ENCODE measurements around the gene SLC9A6. TPM values are rescaled to one million over a fixed set of nuclear protein-coding genes. Genes with fewer than 3 reads are reported as not detected.
A peak's percentile ranks its signal among the peaks of the same experiment; 100 is the strongest.

The SLC9A6 gene
- 16.0 and 16.2 TPM in 2 replicates for total RNA-seq (2012; rRNA removed)

GRCh38 chrX:135985157-135985972, at the start of gene SLC9A6:
Gene SLC9A6, plus strand, starts transcription at chrX:135985435. Its CDS starts 224 bp downstream, at chrX:135985659.
- Histone ChIP-seq H3K4me2 (ENCODE audit: low read length) (peak within 1 kb of the TSS; percentile 78), H3K4me3 (ENCODE audit: low read length) (peak within 1 kb of the TSS; percentile 86)

GRCh38 chrX:135944486-135944885, 40.7 kb upstream of the SLC9A6 start:
- Histone ChIP-seq H3K9me3 (replicated peaks; ENCODE audit: low read length) (no peaks in the 10 kb centered on the region), H3K9ac (ENCODE audit: low read depth, low read length) (no peak overlapping the region), H3K36me3 (ENCODE audit: insufficient read depth, low read length) (no peaks in the 10 kb centered on the region), H3K4me3 (ENCODE audit: low read length) (no peak overlapping the region), H3K4me1 (ENCODE audit: control insufficient read depth, insufficient read depth, low read length) (no peaks in the 10 kb centered on the region), H3K4me2 (ENCODE audit: low read length) (no peak overlapping the region), H3K27me3 (ENCODE audit: control insufficient read depth, insufficient read depth, low read length) (no peaks in the 10 kb centered on the region)

More at GRCh38 chrX:135985157-135985972, at the start of gene SLC9A6:
- H3K9me3 ChIP-seq (replicated peaks; ENCODE audit: low read length): no peaks in the 10 kb centered on the region
- H3K27me3 ChIP-seq (ENCODE audit: control insufficient read depth, insufficient read depth, low read length): no peaks in the 10 kb centered on the region
- peaks cover 8% of the 10 kb centered on the region for H3K4me1 ChIP-seq (ENCODE audit: control insufficient read depth, insufficient read depth, low read length)
- no peaks in the 10 kb centered on the region for H3K36me3 ChIP-seq (ENCODE audit: insufficient read depth, low read length)
- peak within 1 kb of the TSS; percentile 71 for H3K9ac ChIP-seq (ENCODE audit: low read depth, low read length)

- no peaks in the 10 kb centered on the region for H3K9me3 ChIP-seq (replicated peaks; ENCODE audit: low read length)
- no peak overlapping the region for H3K4me2 ChIP-seq (ENCODE audit: low read length)
- H3K4me1 ChIP-seq (ENCODE audit: control insufficient read depth, insufficient read depth, low read length): no peaks in the 10 kb centered on the region
- H3K36me3 ChIP-seq (ENCODE audit: insufficient read depth, low read length): no peaks in the 10 kb centered on the region
- no peaks in the 10 kb centered on the region for H3K27me3 ChIP-seq (ENCODE audit: control insufficient read depth, insufficient read depth, low read length)
- H3K9ac ChIP-seq (ENCODE audit: low read depth, low read length): no peak overlapping the region
- no peak overlapping the region for H3K4me3 ChIP-seq (ENCODE audit: low read length)
Measured at GRCh38 chrX:135951291-135951690, 33.9 kb upstream of the SLC9A6 start.

- Histone ChIP-seq H3K9me3 (replicated peaks; ENCODE audit: low read length) (no peaks in the 10 kb centered on the region), H3K36me3 (ENCODE audit: insufficient read depth, low read length) (no peaks in the 10 kb centered on the region), H3K4me2 (ENCODE audit: low read length) (peak overlapping the region; percentile 63), H3K9ac (ENCODE audit: low read depth, low read length) (peak overlapping the region; percentile 98), H3K27me3 (ENCODE audit: control insufficient read depth, insufficient read depth, low read length) (no peaks in the 10 kb centered on the region), H3K4me1 (ENCODE audit: control insufficient read depth, insufficient read depth, low read length) (peaks cover 11% of the 10 kb centered on the region), H3K4me3 (ENCODE audit: low read length) (peak overlapping the region; percentile 98)
Measured at GRCh38 chrX:135973025-135973547, 12.1 kb upstream of the SLC9A6 start.

DNA sequence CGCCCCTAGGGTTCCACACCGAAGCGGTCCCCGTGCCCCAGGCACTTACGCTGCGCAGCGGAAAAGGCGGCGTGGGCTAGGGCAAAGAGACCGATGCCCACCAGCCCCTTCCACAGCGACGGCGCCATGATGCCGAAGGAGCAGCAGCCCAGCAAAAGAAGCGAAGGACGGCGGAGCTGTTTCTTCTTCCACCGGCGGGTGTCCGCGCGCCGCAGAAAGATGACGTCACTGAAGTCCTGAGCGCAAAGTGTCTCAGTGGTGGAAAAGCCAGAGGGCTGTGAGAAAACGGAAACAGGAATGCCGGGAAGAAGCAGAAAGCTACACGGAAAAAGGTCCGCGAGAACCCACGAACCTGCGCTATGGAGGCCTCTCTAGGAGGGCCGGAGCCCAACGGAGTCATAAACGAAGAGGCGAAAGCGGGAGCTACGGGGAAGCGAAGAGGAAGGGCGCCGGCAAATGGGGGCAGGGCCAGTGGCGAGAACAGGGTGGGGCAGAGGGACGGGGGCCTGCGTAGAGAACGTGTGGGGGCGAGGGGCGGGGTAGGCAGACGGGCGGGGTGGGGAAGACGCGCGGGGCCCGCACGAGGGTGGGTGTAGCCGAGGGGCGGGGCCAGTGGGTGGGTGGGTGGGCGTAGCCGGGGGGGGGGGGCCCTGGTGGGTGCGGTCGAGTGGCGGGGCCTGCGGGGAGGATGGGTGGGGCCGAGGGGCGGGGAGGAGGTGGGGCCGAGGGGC, 11.5 kb upstream of the SLC9A6 start, which contains the start of gene MMGT1:
MMGT1 (minus strand) TSS at position 441 of the 731 bp plus-strand sequence; CDS start at position 128, 313 bp downstream.
- Histone ChIP-seq H3K9ac (ENCODE audit: low read depth, low read length) (peak within 1 kb of the TSS; percentile 98), H3K9me3 (replicated peaks; ENCODE audit: low read length) (no peaks in the 10 kb centered on the region), H3K27me3 (ENCODE audit: control insufficient read depth, insufficient read depth, low read length) (no peaks in the 10 kb centered on the region), H3K4me2 (ENCODE audit: low read length) (peak within 1 kb of the TSS; percentile 63), H3K36me3 (ENCODE audit: insufficient read depth, low read length) (no peaks in the 10 kb centered on the region), H3K4me1 (ENCODE audit: control insufficient read depth, insufficient read depth, low read length) (peaks cover 12% of the 10 kb centered on the region), H3K4me3 (ENCODE audit: low read length) (peak within 1 kb of the TSS; percentile 98)

DNA sequence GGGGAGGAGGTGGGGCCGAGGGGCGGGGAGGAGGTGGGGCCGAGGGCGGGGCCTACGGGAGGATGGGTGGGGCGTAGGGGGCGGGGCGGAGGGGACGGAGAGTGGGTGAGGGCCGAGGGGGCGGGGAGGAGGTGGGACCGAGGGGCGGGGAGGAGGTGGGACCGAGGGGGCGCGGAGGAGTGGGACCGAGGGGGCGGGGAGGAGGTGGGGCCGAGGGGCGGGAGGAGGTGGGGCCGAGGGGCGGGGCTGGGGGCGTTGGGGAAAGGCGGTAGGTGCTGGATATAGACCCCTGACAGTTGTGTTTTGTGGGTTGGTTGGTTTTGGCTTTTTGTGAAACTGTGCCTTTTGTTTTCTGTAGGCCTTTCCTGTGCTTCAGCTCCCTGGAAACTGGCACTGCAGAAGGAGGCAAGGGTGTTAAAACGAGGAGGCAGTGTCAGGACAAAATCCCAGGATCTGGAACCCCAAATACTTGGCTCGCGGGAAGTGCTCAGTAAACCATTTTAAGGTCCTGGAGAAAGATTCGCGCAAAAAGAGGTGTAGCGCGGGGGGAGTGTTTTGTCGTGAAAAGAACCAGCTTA, 10.9 kb upstream of the SLC9A6 start:
- Histone ChIP-seq H3K27me3 (ENCODE audit: control insufficient read depth, insufficient read depth, low read length) (no peaks in the 10 kb centered on the region), H3K9me3 (replicated peaks; ENCODE audit: low read length) (no peaks in the 10 kb centered on the region), H3K4me2 (ENCODE audit: low read length) (peak overlapping the region; percentile 60), H3K36me3 (ENCODE audit: insufficient read depth, low read length) (no peaks in the 10 kb centered on the region), H3K4me1 (ENCODE audit: control insufficient read depth, insufficient read depth, low read length) (peaks cover 12% of the 10 kb centered on the region), H3K9ac (ENCODE audit: low read depth, low read length) (no peak overlapping the region), H3K4me3 (ENCODE audit: low read length) (peak overlapping the region; percentile 63)

- Histone ChIP-seq H3K4me2 (ENCODE audit: low read length) (no peak overlapping the region), H3K4me3 (ENCODE audit: low read length) (no peak overlapping the region), H3K9me3 (replicated peaks; ENCODE audit: low read length) (no peaks in the 10 kb centered on the region), H3K4me1 (ENCODE audit: control insufficient read depth, insufficient read depth, low read length) (peaks cover 12% of the 10 kb centered on the region), H3K9ac (ENCODE audit: low read depth, low read length) (no peak overlapping the region), H3K36me3 (ENCODE audit: insufficient read depth, low read length) (no peaks in the 10 kb centered on the region), H3K27me3 (ENCODE audit: control insufficient read depth, insufficient read depth, low read length) (no peaks in the 10 kb centered on the region)
Measured at GRCh38 chrX:135975421-135975820, 9.8 kb upstream of the SLC9A6 start.

DNA sequence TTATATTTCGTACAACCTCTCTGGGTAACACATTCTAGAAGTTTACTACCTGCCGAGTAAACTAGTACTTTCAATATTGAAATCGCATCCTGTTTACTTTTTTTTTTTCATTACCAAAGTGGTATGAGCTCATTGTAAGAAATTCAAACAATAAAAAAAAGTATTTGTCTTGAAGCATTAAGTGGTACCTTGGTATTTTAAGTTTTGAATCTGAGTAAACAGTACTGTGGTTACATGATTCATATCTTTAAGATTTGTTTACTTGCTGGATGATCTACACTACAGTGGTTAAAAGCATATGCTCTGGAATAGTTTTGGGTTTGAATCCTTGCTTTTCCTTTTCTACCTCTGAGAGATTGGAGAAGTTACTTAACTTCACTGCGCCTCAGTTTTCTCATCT, 7.6 kb upstream of the SLC9A6 start:
- Histone ChIP-seq H3K27me3 (ENCODE audit: control insufficient read depth, insufficient read depth, low read length) (no peaks in the 10 kb centered on the region), H3K36me3 (ENCODE audit: insufficient read depth, low read length) (no peaks in the 10 kb centered on the region), H3K9me3 (replicated peaks; ENCODE audit: low read length) (no peaks in the 10 kb centered on the region), H3K4me3 (ENCODE audit: low read length) (no peak overlapping the region), H3K4me1 (ENCODE audit: control insufficient read depth, insufficient read depth, low read length) (peaks cover 8% of the 10 kb centered on the region), H3K9ac (ENCODE audit: low read depth, low read length) (no peak overlapping the region), H3K4me2 (ENCODE audit: low read length) (peak overlapping the region; percentile 23)

DNA sequence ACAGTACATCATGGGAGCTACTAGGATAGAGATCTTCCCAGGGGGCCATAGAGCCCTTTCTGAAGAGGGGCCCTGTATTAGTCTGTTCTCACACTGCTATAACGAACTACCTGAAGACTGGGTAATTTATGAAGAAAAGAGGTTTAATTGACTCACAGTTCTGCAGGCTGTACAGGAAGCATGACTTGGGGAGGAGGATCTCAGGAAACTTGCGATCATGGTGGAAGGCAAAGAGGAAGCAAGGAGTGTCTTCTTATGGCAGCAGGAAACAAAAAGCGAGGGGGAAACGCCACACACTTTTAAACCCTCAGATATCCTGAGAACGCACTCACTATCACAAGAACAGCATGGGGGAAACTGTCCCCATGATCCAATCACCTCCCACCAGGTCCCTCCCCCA, 4.2 kb upstream of the SLC9A6 start:
- H3K4me2 ChIP-seq (ENCODE audit: low read length): no peak overlapping the region
- H3K9me3 ChIP-seq (replicated peaks; ENCODE audit: low read length): no peaks in the 10 kb centered on the region
- H3K9ac ChIP-seq (ENCODE audit: low read depth, low read length): no peak overlapping the region
- H3K36me3 ChIP-seq (ENCODE audit: insufficient read depth, low read length): no peaks in the 10 kb centered on the region
- H3K4me1 ChIP-seq (ENCODE audit: control insufficient read depth, insufficient read depth, low read length): peaks cover 16% of the 10 kb centered on the region
- no peak overlapping the region for H3K4me3 ChIP-seq (ENCODE audit: low read length)
- H3K27me3 ChIP-seq (ENCODE audit: control insufficient read depth, insufficient read depth, low read length): no peaks in the 10 kb centered on the region

GRCh38 chrX:135981668-135982067, 3.6 kb upstream of the SLC9A6 start:
- Histone ChIP-seq H3K4me2 (ENCODE audit: low read length) (no peak overlapping the region), H3K36me3 (ENCODE audit: insufficient read depth, low read length) (no peaks in the 10 kb centered on the region), H3K27me3 (ENCODE audit: control insufficient read depth, insufficient read depth, low read length) (no peaks in the 10 kb centered on the region), H3K9me3 (replicated peaks; ENCODE audit: low read length) (no peaks in the 10 kb centered on the region), H3K4me1 (ENCODE audit: control insufficient read depth, insufficient read depth, low read length) (peaks cover 16% of the 10 kb centered on the region), H3K4me3 (ENCODE audit: low read length) (no peak overlapping the region), H3K9ac (ENCODE audit: low read depth, low read length) (no peak overlapping the region)

DNA sequence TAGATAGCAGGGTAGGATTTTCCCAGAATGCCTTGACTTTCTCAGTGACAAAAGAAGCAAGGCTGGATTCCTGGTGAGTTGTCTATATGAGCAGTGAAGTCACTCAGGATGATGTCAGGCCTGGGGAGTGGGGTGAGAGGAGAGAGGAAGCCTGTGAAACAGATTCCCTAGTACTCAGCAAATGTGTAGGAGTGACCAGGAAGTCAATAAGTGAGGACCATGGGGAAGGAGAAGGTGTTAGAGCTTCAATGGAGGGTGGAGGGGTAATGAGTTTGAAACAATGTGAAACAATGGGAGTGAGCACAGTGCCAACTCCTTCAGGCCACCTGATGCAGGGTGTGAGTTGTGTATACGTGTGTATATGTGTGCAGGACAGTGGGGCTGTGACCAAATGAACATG, 2.4 kb upstream of the SLC9A6 start:
- no peak overlapping the region for H3K9ac ChIP-seq (ENCODE audit: low read depth, low read length)
- no peaks in the 10 kb centered on the region for H3K36me3 ChIP-seq (ENCODE audit: insufficient read depth, low read length)
- peaks cover 11% of the 10 kb centered on the region for H3K4me1 ChIP-seq (ENCODE audit: control insufficient read depth, insufficient read depth, low read length)
- H3K9me3 ChIP-seq (replicated peaks; ENCODE audit: low read length): no peaks in the 10 kb centered on the region
- no peak overlapping the region for H3K4me3 ChIP-seq (ENCODE audit: low read length)
- no peak overlapping the region for H3K4me2 ChIP-seq (ENCODE audit: low read length)
- H3K27me3 ChIP-seq (ENCODE audit: control insufficient read depth, insufficient read depth, low read length): no peaks in the 10 kb centered on the region
